Heart left ventricle (tissue), 16 donors: ENCODE measurements around the gene SERPINB12. TPM values are rescaled to one million over a fixed set of nuclear protein-coding genes. Genes with fewer than 3 reads are reported as not detected.

Experiments
- ATAC-seq, 4 donors: fragments of 200-7000 bp; cut with Tn5 transposase; one replicate each; pipeline ENCODE4 v1.9.1; 2020 to 2022; ENCODE audit warnings: moderate library complexity in 4 of 4, mild to moderate bottlenecking in 3 of 4, moderate number of reproducible peaks in 1 of 4
- DNase-seq, 5 donors: peaks; one replicate each; pipeline ENCODE4 v3.0.0-alpha.2; 2020
- H3K27ac ChIP-seq, 12 donors: fragments of 200-600 bp; sonication (generic) in 4 of 12; one replicate each; pipeline versions ENCODE4 v1.5.0 to v1.8.0; 2016 to 2022; ENCODE audit warnings: mild to moderate bottlenecking in 2 of 12
- H3K27me3 ChIP-seq, 9 donors: fragments of 200-600 bp; sonication (generic) in 2 of 9; one replicate each; pipeline versions ENCODE4 v1.5.1 to v1.8.0; 2016 to 2022; ENCODE audit warnings: mild to moderate bottlenecking in 3 of 9
- H3K36me3 ChIP-seq, 9 donors: fragments of 200-600 bp; sonication (generic) in 2 of 9; one replicate each; pipeline versions ENCODE4 v1.5.0 to v1.8.0; 2018 to 2022; ENCODE audit warnings: mild to moderate bottlenecking in 2 of 9
- H3K4me1 ChIP-seq, 12 donors: fragments of 200-600 bp; sonication (generic) in 4 of 12; one replicate each; pipeline versions ENCODE4 v1.5.0 to v1.8.0; 2016 to 2022; ENCODE audit warnings: mild to moderate bottlenecking in 3 of 12
- H3K4me3 ChIP-seq, 12 donors: fragments of 200-600 bp; sonication (generic) in 4 of 12; one replicate each; pipeline versions ENCODE4 v1.5.0 to v1.8.0; 2017 to 2022; ENCODE audit warnings: mild to moderate bottlenecking in 9 of 12, moderate library complexity in 4 of 12
- H3K9me3 ChIP-seq, 12 donors: fragments of 200-600 bp; sonication (generic) in 4 of 12; one replicate each; pipeline versions ENCODE4 v1.5.0 to v1.8.0; 2016 to 2022; ENCODE audit warnings: mild to moderate bottlenecking in 1 of 12
- CTCF ChIP-seq, 12 donors: fragments of 200-600 bp; sonication (generic) in 4 of 12; IDR thresholded peaks; one replicate each; pipeline versions ENCODE4 v1.5.0 to v1.8.0; 2018 to 2022; ENCODE audit warnings: antibody characterized with exemption in 12 of 12, mild to moderate bottlenecking in 5 of 12
- POLR2A ChIP-seq, 2 donors: fragments of 450-650 bp; IDR thresholded peaks; one replicate each; pipeline ENCODE4 v1.6.1; 2017; ENCODE audit warnings: antibody characterized with exemption in 2 of 2, mild to moderate bottlenecking in 2 of 2, moderate library complexity in 2 of 2
- WGBS, 4 donors: extraction: QIAGEN DNeasy Blood & Tissue Kit in 2 of 4; methylation state at CpG; one replicate each; pipeline versions ENCODE4 v1.1.5 to v1.1.7; 2013 to 2018; 5-methylcytosine and 5-hydroxymethylcytosine counted together
- intact Hi-C, 10 donors: fragments of 100-400 bp; cut with DNase I; formaldehyde crosslinking; loops; one replicate each; pipeline versions ENCODE4 v1.11.1 to v1.14.2; 2022
- polyA plus RNA-seq, 2 donors: library from polyadenylated mRNA; stranded (reverse); fragments of 200-250 nt; gene quantifications; one replicate each; pipeline ENCODE4 v1.2.3, GENCODE V29; 2013
- total RNA-seq, 9 donors: library from RNA; depleted of rRNA in 2 of 9; stranded (reverse); fragments of >200 nt in 2 of 9; fragmentation: NEBNext Ultra II Directional in 3 of 9; extraction: Animal tissue kit (Norgen Biotek cat#: 25700) in 3 of 9; gene quantifications; one replicate each; pipeline versions ENCODE4 v1.1.0 to v1.2.4, GENCODE V29; 2016 to 2023
- donor health status: ischemic (EF 13 %, LVEDD 7.1; RV severe dilation, severe dysfunction).
- donor health status: healthy with polysubstance abuse.
- donor health status: DM: no; HTN: yes; CAD: no.
- donor health status: DM: no; HTN: no; CAD: no.
- donor health status: ischemic (EF 25% LVEDD 6.9; RV normal size, moderate dysfunction).
- donor health status: ischemic (EF 25% LVEDD 5.7; RV mildly dilated, moderate dysfunction).
- donor health status: healthy.
- donor health status: DM: yes; HTN: yes; CAD: no.
- donor health status: ischemic (EF 35%, LVEDD 5.7; RV mildly dilated, moderate dysfunction).
- donor health status: nonischemic (EF 11% LVEDD 7.7; RV severe dilation, severe dysfunction).
- donor health status: DM: yes; HTN: yes; CAD: no.
- donor health status: PGD.
- donor health status: ischemic (EF 29% LVEDD 5.4; RV normal size, mild dysfunction).
- donor health status: nonischemic (EF 23%, LVEDD 6.1; RV moderate dilation, normal function).

The SERPINB12 gene
- total and polyA plus RNA-seq, 11 donors, result not detected

DNA sequence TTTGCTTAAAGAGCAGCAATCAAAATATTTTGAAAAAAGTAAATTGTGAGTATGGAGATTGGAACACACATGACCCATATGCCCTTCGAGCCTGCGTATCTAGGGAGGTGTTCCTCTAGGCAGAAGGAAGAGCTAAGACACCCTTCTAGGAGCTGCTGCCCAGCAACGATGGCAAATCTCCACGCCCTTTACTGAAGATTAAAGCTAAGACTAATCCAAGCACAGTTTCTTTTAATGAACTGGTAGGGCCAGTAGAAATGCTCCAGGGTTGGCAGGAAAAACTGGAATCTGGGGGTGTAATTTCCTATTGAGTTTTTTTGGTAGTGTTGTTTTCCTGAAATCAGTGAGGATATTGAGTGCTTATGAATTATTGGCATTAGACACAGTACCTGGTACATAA, 44.3 kb downstream of the SERPINB12 start:
- 71 to 78% (median 76%) methylated on average over 4 of the region's 4 CpGs for WGBS, 4 donors
- TF ChIP-seq CTCF (IDR thresholded peaks at IDR 0.05), result no peak
- TF ChIP-seq POLR2A (IDR thresholded peaks at IDR 0.05), result no peak
- peaks cover 0 to 5% (median 0%) of the 10 kb centered on the region in 12 donors for H3K4me1 ChIP-seq
- intact Hi-C loops, result loop anchor here in 1 of 10 donors (10.0 kb wide), 1 partner anchor 58 kb away; the partner anchor contains the start of gene SERPINB4
- no peaks in the 10 kb centered on the region for H3K27me3 ChIP-seq
- H3K36me3 ChIP-seq, result no peaks in the 10 kb centered on the region
- H3K27ac ChIP-seq, result no peak overlapping the region
- no peak for DNase-seq
- no peak overlapping the region for H3K4me3 ChIP-seq
- H3K9me3 ChIP-seq, result no peaks in the 10 kb centered on the region
- ATAC-seq, result no peak

DNA sequence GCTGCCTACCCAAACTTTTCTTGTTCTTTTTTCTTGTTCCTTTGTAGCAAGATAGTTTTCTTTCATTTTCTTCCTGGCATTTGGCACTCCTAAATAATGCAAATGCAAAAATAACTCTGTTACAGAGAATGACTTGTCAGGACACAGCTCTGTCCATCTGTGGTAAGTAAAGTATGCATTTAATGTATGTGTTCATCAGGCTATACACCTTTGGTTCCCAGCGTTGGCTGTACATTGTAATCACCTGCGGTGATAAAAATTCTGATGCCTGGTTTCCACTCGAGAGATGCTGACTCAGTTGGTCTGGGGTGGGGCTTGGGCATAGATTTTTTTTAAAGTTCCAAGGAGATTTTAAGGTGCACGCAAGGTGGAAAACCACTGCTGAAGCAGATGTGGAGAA, 44.8 kb downstream of the SERPINB12 start, which contains the start of gene SERPINB13:
TSS of gene SERPINB13 (plus strand) at position 378 of the 400 bp plus-strand sequence. CDS start 1,325 bp downstream, outside the sequence.
- Histone ChIP-seq H3K4me3 (no peak within 1 kb of the TSS), H3K9me3 (no peaks in the 10 kb centered on the region), H3K36me3 (no peaks in the 10 kb centered on the region), H3K4me1 (peaks cover 0 to 5% (median 0%) of the 10 kb centered on the region in 12 donors), H3K27ac (no peak within 1 kb of the TSS), H3K27me3 (no peaks in the 10 kb centered on the region)
- intact Hi-C loops, result loop anchor here in 1 of 10 donors (10.0 kb wide), 1 partner anchor 58 kb away; the partner anchor contains the start of gene SERPINB4
- DNase-seq (no peak), ATAC-seq (no peak)
- WGBS, 4 donors, result 82 to 95% (median 89%) methylated on average over 4 of the region's 4 CpGs
- no peak for TF ChIP-seq POLR2A (IDR thresholded peaks at IDR 0.05)
- no peak for TF ChIP-seq CTCF (IDR thresholded peaks at IDR 0.05)

DNA sequence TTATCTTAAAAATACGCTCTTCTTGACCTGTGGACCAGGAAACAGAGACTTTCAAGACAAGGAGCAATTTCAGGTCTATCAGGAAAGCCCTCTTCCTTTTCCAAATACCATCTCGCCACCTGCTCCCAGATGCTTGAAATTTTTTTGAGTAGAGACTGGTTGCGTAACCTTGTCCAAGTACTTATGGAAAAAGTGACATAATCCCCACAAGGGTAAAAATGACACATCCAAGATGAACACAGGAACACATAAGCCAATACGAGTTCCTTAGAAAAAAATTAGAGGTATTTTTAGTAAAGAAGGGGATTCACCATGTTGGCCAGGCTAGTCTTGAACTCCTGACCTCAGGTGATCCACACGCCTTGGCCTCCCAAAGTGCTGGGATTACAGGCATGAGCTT, 46.7 kb downstream of the SERPINB12 start:
- no peaks in the 10 kb centered on the region for H3K27me3 ChIP-seq
- TF ChIP-seq POLR2A (IDR thresholded peaks at IDR 0.05) (no peak), CTCF (IDR thresholded peaks at IDR 0.05) (no peak)
- H3K4me3 ChIP-seq, result no peak overlapping the region
- peaks cover 0 to 5% (median 0%) of the 10 kb centered on the region in 12 donors for H3K4me1 ChIP-seq
- no peak overlapping the region for H3K27ac ChIP-seq
- H3K9me3 ChIP-seq, result no peaks in the 10 kb centered on the region
- no peak for DNase-seq
- H3K36me3 ChIP-seq, result no peaks in the 10 kb centered on the region
- WGBS, 4 donors, result 50 to 75% (median 60%) methylated on average over 5 of the region's 5 CpGs
- no peak for ATAC-seq
- intact Hi-C loops, result loop anchor here in 1 of 10 donors (10.0 kb wide), 1 partner anchor 56 kb away; the partner anchor contains the start of gene SERPINB4

GRCh38 chr18:63590373-63590772, 48.2 kb downstream of the SERPINB12 start:
- 50 to 73% (median 72%) methylated on average over 2 of the region's 2 CpGs for WGBS, 4 donors
- Histone ChIP-seq H3K36me3 (no peaks in the 10 kb centered on the region), H3K4me1 (no peaks in the 10 kb centered on the region), H3K9me3 (no peaks in the 10 kb centered on the region), H3K4me3 (no peak overlapping the region), H3K27me3 (no peaks in the 10 kb centered on the region), H3K27ac (no peak overlapping the region)
- no peak for ATAC-seq
- no peak for DNase-seq
- intact Hi-C loops, result no loop called here
- TF ChIP-seq POLR2A (IDR thresholded peaks at IDR 0.05) (no peak), CTCF (IDR thresholded peaks at IDR 0.05) (no peak)
